GM12878 (cell line): ENCODE results near the gene GAD2. TPM values are rescaled to one million over a fixed set of nuclear protein-coding genes. Genes with fewer than 3 reads are reported as not detected.

Experiments
- ATAC-seq: fragments of 200-7000 bp; cut with Tn5 transposase; 3 replicates; pipeline ENCODE4 v1.9.1; 2020; ENCODE audit warnings: mild to moderate bottlenecking, moderate library complexity
- BruUV-seq: library from RNA; stranded (reverse); fragments of 400-500 nt; replicated peaks from 2 replicates; lab custom pipeline; 2021; lab: Mats Ljungman, UMichigan
- CTCF ChIA-PET: fragments of 300-600 bp; sonication (Branson Sonifier 250); formaldehyde crosslinking; extraction: SDS; loops from one replicate; lab custom pipeline; 2021; ENCODE audit warnings: inconsistent platforms; lab: Yijun Ruan, JAX
- POLR2A ChIA-PET: fragments of 350-600 bp; formaldehyde crosslinking; extraction: SDS; loops from one replicate; lab custom pipeline; 2021; ENCODE audit warnings: inconsistent platforms; lab: Charles Lee
- RAD21 ChIA-PET: fragments of 300-600 bp; sonication (Branson Sonifier 250); formaldehyde crosslinking; loops from one replicate; lab custom pipeline; 2023; ENCODE audit warnings: antibody characterized with exemption; ENCODE audit not compliant: unreplicated experiment; lab: Charles Lee
- SMC1A ChIA-PET: fragments of 300-600 bp; sonication (Branson Sonifier 250); formaldehyde crosslinking; loops from one replicate; lab custom pipeline; 2023; ENCODE audit not compliant: unreplicated experiment, uncharacterized antibody; lab: Charles Lee
- DNase-seq: peaks from one replicate; pipeline ENCODE4 v3.0.0-alpha.2; 2011; ENCODE audit warnings: low read depth, low spot score
- FAIRE-seq: peaks from 3 replicates; lab custom pipeline; 2011; peaks lifted over from hg19 to GRCh38; lab: Jason Lieb, UNC
- H2AFZ ChIP-seq: 2 replicates; pipeline ENCODE4 v1.6.0; 2011; ENCODE audit warnings: low read depth, low read length, control low read depth; ENCODE audit not compliant: control insufficient read depth
- H3K27ac ChIP-seq: 2 replicates; pipeline ENCODE4 v1.5.1; 2011; ENCODE audit warnings: control low read depth; ENCODE audit not compliant: control insufficient read depth, insufficient read depth
- H3K27me3 ChIP-seq, 2 experiments: replicated peaks in 1 of 2; 2 replicates each; pipeline versions ENCODE4 v1.6.0 to v1.6.1; 2011; ENCODE audit warnings: low read length in 1 of 2; ENCODE audit not compliant: control insufficient read depth in 2 of 2, insufficient read depth in 2 of 2
- H3K36me3 ChIP-seq, 2 experiments: 2 replicates each; pipeline ENCODE4 v1.5.1; 2011; ENCODE audit warnings: low read length in 1 of 2; ENCODE audit not compliant: control insufficient read depth in 2 of 2, insufficient read depth in 2 of 2
- H3K4me1 ChIP-seq: 2 replicates; pipeline ENCODE4 v1.6.1; 2011; ENCODE audit warnings: mild to moderate bottlenecking, low read length, moderate library complexity, mixed read lengths; ENCODE audit not compliant: control insufficient read depth, insufficient read depth
- H3K4me2 ChIP-seq: 2 replicates; pipeline ENCODE4 v1.6.0; 2011; ENCODE audit warnings: control low read depth; ENCODE audit not compliant: control insufficient read depth, insufficient read depth
- H3K4me3 ChIP-seq: fragments of 200-600 bp; sonication (generic); 2 replicates; pipeline ENCODE4 v1.5.1; 2016
- H3K79me2 ChIP-seq: 2 replicates; pipeline ENCODE4 v1.6.0; 2011; ENCODE audit warnings: low read length; ENCODE audit not compliant: control insufficient read depth, insufficient read depth
- H3K9ac ChIP-seq: 2 replicates; pipeline ENCODE4 v1.8.0; 2011; ENCODE audit warnings: low read length, control low read depth, mixed read lengths; ENCODE audit not compliant: control insufficient read depth, insufficient read depth
- H3K9me3 ChIP-seq: replicated peaks from 3 replicates; pipeline ENCODE4 v1.5.1; 2011; ENCODE audit warnings: mild to moderate bottlenecking, low read length; ENCODE audit not compliant: control insufficient read depth, insufficient read depth
- H4K20me1 ChIP-seq: 2 replicates; pipeline ENCODE4 v1.6.0; 2011; ENCODE audit not compliant: control insufficient read depth, insufficient read depth
- CBX5 ChIP-seq: sonication (generic); IDR thresholded peaks from 2 replicates; pipeline ENCODE4 v1.6.1; 2016; ENCODE audit warnings: low read depth, moderate library complexity, mild to moderate bottlenecking, inconsistent platforms
- HDAC6 ChIP-seq: fragments of 200-600 bp; sonication (generic); IDR thresholded peaks from one replicate; pipeline ENCODE4 v1.8.0; 2017; ENCODE audit warnings: antibody characterized with exemption; ENCODE audit not compliant: unreplicated experiment
- IKZF2 ChIP-seq, 2 experiments: fragments of 450-650 bp; IDR thresholded peaks; 2 replicates each; pipeline ENCODE4 v1.6.1; 2017; ENCODE audit warnings: mild to moderate bottlenecking in 2 of 2, moderate library complexity in 2 of 2
- JUNB ChIP-seq: IDR thresholded peaks from 2 replicates; pipeline ENCODE4 v1.6.1; 2016; ENCODE audit warnings: antibody characterized with exemption, mild to moderate bottlenecking
- JUND ChIP-seq: IDR thresholded peaks from 2 replicates; pipeline ENCODE4 v1.6.1; 2012; ENCODE audit warnings: low read depth, mild to moderate bottlenecking, low read length, improper control_type of control experiment, moderate library complexity
- KDM1A ChIP-seq: fragments of 200-600 bp; sonication (generic); IDR thresholded peaks from 2 replicates; pipeline ENCODE4 v1.6.1; 2016; ENCODE audit warnings: borderline replicate concordance
- NFYB ChIP-seq: IDR thresholded peaks from 2 replicates; pipeline ENCODE4 v1.6.1; 2011; ENCODE audit warnings: low read depth, mild to moderate bottlenecking, low read length, improper control_type of control experiment, moderate library complexity; ENCODE audit not compliant: insufficient read depth
- PML ChIP-seq: IDR thresholded peaks from 2 replicates; pipeline ENCODE4 v1.6.1; 2012; ENCODE audit warnings: low read length, inconsistent platforms
- SUZ12 ChIP-seq: fragments of 200-600 bp; sonication (generic); IDR thresholded peaks from one replicate; pipeline ENCODE4 v1.6.1; 2018; ENCODE audit warnings: antibody characterized with exemption, mild to moderate bottlenecking; ENCODE audit not compliant: unreplicated experiment
- TARDBP ChIP-seq: IDR thresholded peaks from 2 replicates; pipeline ENCODE4 v1.6.1; 2016; ENCODE audit warnings: borderline replicate concordance
- ZSCAN29 ChIP-seq: fragments of 450-650 bp; IDR thresholded peaks from 2 replicates; pipeline ENCODE4 v1.6.1; 2017; ENCODE audit warnings: mild to moderate bottlenecking, moderate library complexity
- in situ Hi-C: fragments of 300-500 bp; cut with MboI; formaldehyde crosslinking; loops from 9 replicates; pipeline ENCODE4 v1.14.3; 2018; ENCODE audit warnings: mixed read lengths
- intact Hi-C: fragments of 100-400 bp; cut with micrococcal nuclease; formaldehyde crosslinking; loops from one replicate; pipeline ENCODE4 v1.14.2; 2022; ENCODE audit not compliant: unreplicated experiment
- polyA plus RNA-seq, 11 experiments: library from polyadenylated mRNA; depleted of rRNA in 4 of 11; unstranded in 6 of 11; stranded (reverse) in 5 of 11; fragments of >200 nt; fragmentation: Nextera tagmentation in 4 of 11; fragmentation: Illumina TruSeq in 1 of 11; extraction: Ambion mirVana in 4 of 11; extraction: Trizol in 1 of 11; gene quantifications; 1 replicate in 1 of 11; 2 replicates in 10 of 11; pipeline versions ENCODE4 v1.2.1 to v1.2.3, GENCODE V29; 2011 to 2016; ENCODE audit warnings: inconsistent platforms in 2 of 11, missing spikeins in 2 of 11, low read depth in 1 of 11
- total RNA-seq, 4 experiments: library from RNA; depleted of rRNA in 3 of 4; stranded (reverse); fragments of >200 nt in 3 of 4; fragmentation: Illumina TruSeq in 1 of 4; extraction: Trizol in 1 of 4; gene quantifications; 2 replicates each; pipeline versions ENCODE4 v1.2.1 to v1.2.3, GENCODE V29; 2013 to 2021
- TF ChIP-seq, protein P1 (sequence below): fragments of 450-650 bp; IDR thresholded peaks from 2 replicates; pipeline ENCODE4 v1.6.1; 2017; ENCODE audit warnings: borderline replicate concordance

Gene GAD2
- total and polyA plus RNA-seq, 10 of the 15 experiments (the other 5 are each of a cell fraction or from before 2014, with no cell fraction given): not detected

DNA sequence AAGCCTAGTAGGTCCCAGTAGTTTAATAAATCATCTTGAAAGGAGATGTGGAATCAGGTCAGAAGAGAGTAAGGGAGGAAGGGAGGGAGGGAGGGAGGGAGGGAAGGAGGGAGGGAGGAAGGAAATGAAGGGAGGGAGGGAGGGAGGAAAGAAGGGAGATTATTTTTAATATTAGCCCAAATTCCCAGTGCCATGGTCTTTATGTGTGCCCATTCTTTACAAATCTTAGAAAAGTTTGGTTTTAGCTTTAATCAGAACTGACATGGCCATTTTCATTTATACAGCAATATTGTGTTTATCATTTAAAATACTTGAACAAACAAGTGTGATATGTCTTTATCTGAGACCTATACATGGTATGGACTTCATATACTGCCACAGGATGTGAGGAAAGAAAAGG, 86.8 kb downstream of the GAD2 start:
- TF ChIP-seq NFYB (no peak), SUZ12 (no peak), TARDBP (no peak), HDAC6 (no peak), JUND (no peak), ZSCAN29 (no peak), PML (no peak), CBX5 (no peak), JUNB (no peak), KDM1A (no peak), IKZF2 (IDR thresholded peaks at IDR 0.05) (no peak)
- TF ChIP-seq, protein P1, sequence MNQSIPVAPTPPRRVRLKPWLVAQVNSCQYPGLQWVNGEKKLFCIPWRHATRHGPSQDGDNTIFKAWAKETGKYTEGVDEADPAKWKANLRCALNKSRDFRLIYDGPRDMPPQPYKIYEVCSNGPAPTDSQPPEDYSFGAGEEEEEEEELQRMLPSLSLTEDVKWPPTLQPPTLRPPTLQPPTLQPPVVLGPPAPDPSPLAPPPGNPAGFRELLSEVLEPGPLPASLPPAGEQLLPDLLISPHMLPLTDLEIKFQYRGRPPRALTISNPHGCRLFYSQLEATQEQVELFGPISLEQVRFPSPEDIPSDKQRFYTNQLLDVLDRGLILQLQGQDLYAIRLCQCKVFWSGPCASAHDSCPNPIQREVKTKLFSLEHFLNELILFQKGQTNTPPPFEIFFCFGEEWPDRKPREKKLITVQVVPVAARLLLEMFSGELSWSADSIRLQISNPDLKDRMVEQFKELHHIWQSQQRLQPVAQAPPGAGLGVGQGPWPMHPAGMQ: no peak
- BruUV-seq: no TSS peak
- in situ Hi-C loops: no loop called here

More for the DNA sequence above, 86.8 kb downstream of the GAD2 start:
- ChIA-PET CTCF (interaction anchor here (0.6 kb wide), 1 partner anchor 897 kb away, joined by 4 read pairs; no protein-coding TSS in a partner anchor), SMC1A (no interaction called here), POLR2A (no interaction called here), RAD21 (no interaction called here)
- ATAC-seq: no peak
- Histone ChIP-seq H2AFZ (no peak overlapping the region), H4K20me1 (no peaks in the 10 kb centered on the region), H3K27ac (no peak overlapping the region), H3K4me2 (no peak overlapping the region), H3K27me3 (peaks cover 1 to 4% of the 10 kb centered on the region in 2 experiments; a peak in 3 of 4 replicates), H3K9ac (no peak overlapping the region), H3K79me2 (no peaks in the 10 kb centered on the region), H3K4me3 (no peak overlapping the region), H3K9me3 (no peaks in the 10 kb centered on the region), H3K36me3 (no peaks in the 10 kb centered on the region), H3K4me1 (no peaks in the 10 kb centered on the region)
- FAIRE-seq: no peak
- intact Hi-C loops: no loop called here
- DNase-seq: no peak
